Measurements from ENCODE around the gene SMIM44. TPM values are rescaled to one million over a fixed set of nuclear protein-coding genes. Genes with fewer than 3 reads are reported as not detected.
"Not testable (repeated sequence)": the region's sequence is repeated elsewhere in the genome, so short reads cannot be mapped to it uniquely, and the experiment has no call there.

The SMIM44 gene
- total RNA-seq, 1 donor, result not detected

GRCh38 chr19:3511506-3512251 lies 28.4 kb upstream of the SMIM44 start:
- DNase-seq (ENCODE audit: low read depth), result no peak
- no peak overlapping the region for H3K4me3 ChIP-seq (ENCODE audit: low read depth, low read length)
- no peak for TF ChIP-seq CTCF (IDR thresholded peaks at IDR 0.05; ENCODE audit: insufficient read depth, low read depth, low read length)

GRCh38 chr19:3510727-3511126 lies 27.5 kb upstream of the SMIM44 start:
- TF ChIP-seq CTCF (IDR thresholded peaks at IDR 0.05; ENCODE audit: insufficient read depth, low read depth, low read length), result no peak
- no peak overlapping the region for H3K4me3 ChIP-seq (ENCODE audit: low read depth, low read length)
- no peak for DNase-seq (ENCODE audit: low read depth)

- no peak for TF ChIP-seq CTCF (IDR thresholded peaks at IDR 0.05; ENCODE audit: insufficient read depth, low read depth, low read length)
- DNase-seq (ENCODE audit: low read depth), result peak; percentile 57
- no peak overlapping the region for H3K4me3 ChIP-seq (ENCODE audit: low read depth, low read length)
Measured at GRCh38 chr19:3509566-3509989, 26.3 kb upstream of the SMIM44 start.

- H3K4me3 ChIP-seq (ENCODE audit: low read depth, low read length), result no peak overlapping the region
- DNase-seq (ENCODE audit: low read depth), result no peak
Measured at GRCh38 chr19:3508771-3509535, 25.7 kb upstream of the SMIM44 start.

GRCh38 chr19:3508121-3508661 lies 24.9 kb upstream of the SMIM44 start:
- DNase-seq (ENCODE audit: low read depth), result not testable (repeated sequence)
- peak overlapping the region; percentile 88 for H3K4me3 ChIP-seq (ENCODE audit: low read depth, low read length)

More at GRCh38 chr19:3508771-3509535, 25.7 kb upstream of the SMIM44 start:
- TF ChIP-seq CTCF (IDR thresholded peaks at IDR 0.05; ENCODE audit: insufficient read depth, low read depth, low read length), result no peak

- H3K4me3 ChIP-seq (ENCODE audit: low read depth, low read length), result peak overlapping the region; percentile 88
- peak; percentile 5 for DNase-seq (ENCODE audit: low read depth)
- no peak for TF ChIP-seq CTCF (IDR thresholded peaks at IDR 0.05; ENCODE audit: insufficient read depth, low read depth, low read length)
Measured at GRCh38 chr19:3507371-3508120, 24.3 kb upstream of the SMIM44 start.
